ENCODE measurements around the gene KLF14. TPM values are rescaled to one million over a fixed set of nuclear protein-coding genes. Genes with fewer than 3 reads are reported as not detected.

Gene KLF14
- total and polyA plus RNA-seq, 2 experiments from 2014 or later = 0.16 TPM; not detected in 1

Other genes with a start within 250 kb of the KLF14 start
- 540 and 543 TPM in 2 replicates for gene MEST, start 242.1 kb downstream of the KLF14 start, total RNA-seq
- gene MEST, start 242.1 kb downstream of the KLF14 start, polyA plus RNA-seq = 643 and 685 TPM in 2 replicates
- gene COPG2, start 65.5 kb downstream of the KLF14 start, total RNA-seq = 41.0 and 41.9 TPM in 2 replicates
- gene COPG2, start 65.5 kb downstream of the KLF14 start, polyA plus RNA-seq = 3.0 and 6.7 TPM in 2 replicates
- not detected in 2 replicates for gene TSGA13, start 47.7 kb downstream of the KLF14 start, total RNA-seq
- not detected in 2 replicates for gene TSGA13, start 47.7 kb downstream of the KLF14 start, polyA plus RNA-seq